ENCODE data around the gene RNF182.

DNA sequence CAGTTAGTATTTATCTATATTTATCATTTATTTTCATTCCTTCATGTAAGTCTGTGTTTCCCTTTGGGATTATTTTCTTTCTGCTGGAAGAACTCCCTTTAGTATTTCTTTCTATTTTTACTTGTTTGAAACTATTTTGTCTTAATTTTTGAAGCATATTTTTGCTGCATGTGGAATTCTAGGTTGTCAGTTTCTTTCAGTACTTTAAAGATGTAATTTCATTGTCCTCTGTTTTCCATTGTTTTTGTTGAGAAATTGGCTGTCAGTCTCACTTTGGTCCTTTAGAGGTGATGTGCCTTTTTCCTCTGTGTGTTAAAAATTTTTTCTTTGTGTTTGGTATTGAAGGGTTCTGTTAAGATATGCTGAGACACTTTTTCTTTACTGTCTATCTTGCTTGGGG, 17.1 kb downstream of the RNF182 start:
- TF ChIP-seq, protein P1, sequence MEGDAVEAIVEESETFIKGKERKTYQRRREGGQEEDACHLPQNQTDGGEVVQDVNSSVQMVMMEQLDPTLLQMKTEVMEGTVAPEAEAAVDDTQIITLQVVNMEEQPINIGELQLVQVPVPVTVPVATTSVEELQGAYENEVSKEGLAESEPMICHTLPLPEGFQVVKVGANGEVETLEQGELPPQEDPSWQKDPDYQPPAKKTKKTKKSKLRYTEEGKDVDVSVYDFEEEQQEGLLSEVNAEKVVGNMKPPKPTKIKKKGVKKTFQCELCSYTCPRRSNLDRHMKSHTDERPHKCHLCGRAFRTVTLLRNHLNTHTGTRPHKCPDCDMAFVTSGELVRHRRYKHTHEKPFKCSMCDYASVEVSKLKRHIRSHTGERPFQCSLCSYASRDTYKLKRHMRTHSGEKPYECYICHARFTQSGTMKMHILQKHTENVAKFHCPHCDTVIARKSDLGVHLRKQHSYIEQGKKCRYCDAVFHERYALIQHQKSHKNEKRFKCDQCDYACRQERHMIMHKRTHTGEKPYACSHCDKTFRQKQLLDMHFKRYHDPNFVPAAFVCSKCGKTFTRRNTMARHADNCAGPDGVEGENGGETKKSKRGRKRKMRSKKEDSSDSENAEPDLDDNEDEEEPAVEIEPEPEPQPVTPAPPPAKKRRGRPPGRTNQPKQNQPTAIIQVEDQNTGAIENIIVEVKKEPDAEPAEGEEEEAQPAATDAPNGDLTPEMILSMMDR (IDR thresholded peaks at IDR 0.05) = no peak
- no peak for TF ChIP-seq POLR2A (IDR thresholded peaks at IDR 0.05)

Measured in body of pancreas (tissue), 4 donors.